HepG2 (cell line): ENCODE measurements around the gene TLCD5.

ENCODE experiments used
- CTCF ChIP-seq: sonication (generic); formaldehyde crosslinking; IDR thresholded peaks from 2 replicates; pipeline ENCODE4 v1.5.0; 2020; ENCODE audit warnings: mild to moderate bottlenecking, missing genetic modification reagents, moderate library complexity
- HMGXB4 ChIP-seq, 2 experiments: sonication (generic) in 1 of 2; formaldehyde crosslinking in 1 of 2; IDR thresholded peaks; 2 replicates each; pipeline versions ENCODE4 v1.4.0 to v1.6.1; 2018 to 2020; ENCODE audit warnings: missing genetic modification reagents in 2 of 2, borderline replicate concordance in 1 of 2, low read depth in 1 of 2, mild to moderate bottlenecking in 1 of 2, missing biosample characterization in 1 of 2
- SIN3A ChIP-seq: IDR thresholded peaks from 2 replicates; pipeline ENCODE4 v1.6.1; 2011; ENCODE audit warnings: low read depth, mild to moderate bottlenecking, control low read depth, low read length, borderline replicate concordance

- TF ChIP-seq HMGXB4 (CRISPR knock-in tag; IDR thresholded peaks at IDR 0.05; ENCODE audit: borderline replicate concordance in 1 of 2, low read depth in 1 of 2) (no peak), CTCF (CRISPR knock-in tag) (no peak), SIN3A (no peak)
Measured at GRCh38 chr11:120335556-120335907, 10.4 kb downstream of the TLCD5 start.
